Astrocyte of the spinal cord (primary cell): Measurements from ENCODE around the gene CPLX1.
A peak's percentile ranks its signal among the peaks of the same experiment; 100 is the strongest.
"Not testable (repeated sequence)": the region's sequence is repeated elsewhere in the genome, so short reads cannot be mapped to it uniquely, and the experiment has no call there.

ENCODE experiments used
- DNase-seq: peaks from one replicate; pipeline ENCODE4 v3.0.0; 2011; ENCODE audit warnings: low read depth, low spot score
- H3K4me3 ChIP-seq: 2 replicates; pipeline ENCODE4 v1.5.1; 2011; ENCODE audit warnings: low read depth, mild to moderate bottlenecking, low read length, moderate library complexity
- in situ Hi-C: cut with HindIII; loops from 2 replicates; pipeline ENCODE4 v1.10.0; 2017; ENCODE audit warnings: low sequenced_read_pairs
- TF ChIP-seq, protein P1 (sequence below): IDR thresholded peaks from 2 replicates; pipeline ENCODE4 v1.5.1; 2012; ENCODE audit warnings: low read depth, mild to moderate bottlenecking, low read length, inconsistent platforms

The CPLX1 gene

DNA sequence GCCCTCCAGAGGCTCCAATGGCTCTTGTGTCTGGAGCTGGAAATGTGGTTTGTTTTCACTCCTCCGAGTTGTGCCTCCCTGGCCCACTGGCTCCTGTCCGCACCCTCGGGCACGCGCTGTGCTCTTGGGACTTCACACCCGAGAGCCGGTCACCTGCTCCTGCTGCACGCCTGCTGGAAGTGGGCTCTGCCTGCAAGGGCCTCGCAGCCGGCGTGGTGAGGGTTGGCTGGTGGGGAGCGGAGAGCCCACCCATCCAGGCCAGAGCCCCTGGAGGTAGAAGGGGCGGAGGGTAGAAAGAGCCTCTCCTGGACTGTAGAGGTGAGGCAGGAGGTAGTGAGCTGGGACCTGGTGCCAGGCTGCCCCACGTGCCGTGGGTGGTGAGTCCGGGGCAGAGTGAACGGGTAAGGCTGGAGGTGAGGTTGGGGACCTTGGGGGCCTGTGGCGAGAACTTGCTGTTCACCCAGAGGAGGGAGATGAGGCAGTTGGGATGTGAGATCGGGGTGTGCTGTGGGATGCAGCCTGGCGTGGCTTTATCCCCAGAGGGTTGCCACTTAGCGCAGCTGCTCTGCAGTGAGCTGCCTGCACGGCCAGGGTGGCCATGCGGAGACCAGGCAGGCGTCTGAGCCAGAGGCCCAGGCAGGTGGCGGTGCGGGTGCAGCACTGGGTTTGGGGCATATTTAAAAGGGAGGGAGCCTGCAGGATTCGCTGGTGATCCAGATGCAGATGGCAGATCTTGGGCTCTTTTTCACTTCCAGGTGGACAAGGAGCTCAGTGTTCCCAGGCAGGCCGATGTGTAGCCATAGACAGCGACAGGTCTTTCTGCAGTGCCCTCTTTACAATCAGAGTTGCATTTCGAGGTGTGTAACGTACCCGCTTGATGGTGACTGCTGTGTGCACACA, 71.5 kb downstream of the CPLX1 start:
- TF ChIP-seq, protein P1, sequence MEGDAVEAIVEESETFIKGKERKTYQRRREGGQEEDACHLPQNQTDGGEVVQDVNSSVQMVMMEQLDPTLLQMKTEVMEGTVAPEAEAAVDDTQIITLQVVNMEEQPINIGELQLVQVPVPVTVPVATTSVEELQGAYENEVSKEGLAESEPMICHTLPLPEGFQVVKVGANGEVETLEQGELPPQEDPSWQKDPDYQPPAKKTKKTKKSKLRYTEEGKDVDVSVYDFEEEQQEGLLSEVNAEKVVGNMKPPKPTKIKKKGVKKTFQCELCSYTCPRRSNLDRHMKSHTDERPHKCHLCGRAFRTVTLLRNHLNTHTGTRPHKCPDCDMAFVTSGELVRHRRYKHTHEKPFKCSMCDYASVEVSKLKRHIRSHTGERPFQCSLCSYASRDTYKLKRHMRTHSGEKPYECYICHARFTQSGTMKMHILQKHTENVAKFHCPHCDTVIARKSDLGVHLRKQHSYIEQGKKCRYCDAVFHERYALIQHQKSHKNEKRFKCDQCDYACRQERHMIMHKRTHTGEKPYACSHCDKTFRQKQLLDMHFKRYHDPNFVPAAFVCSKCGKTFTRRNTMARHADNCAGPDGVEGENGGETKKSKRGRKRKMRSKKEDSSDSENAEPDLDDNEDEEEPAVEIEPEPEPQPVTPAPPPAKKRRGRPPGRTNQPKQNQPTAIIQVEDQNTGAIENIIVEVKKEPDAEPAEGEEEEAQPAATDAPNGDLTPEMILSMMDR, result no peak
- in situ Hi-C loops, result no loop called here
- no peak overlapping the region for H3K4me3 ChIP-seq
- DNase-seq, result no peak

DNA sequence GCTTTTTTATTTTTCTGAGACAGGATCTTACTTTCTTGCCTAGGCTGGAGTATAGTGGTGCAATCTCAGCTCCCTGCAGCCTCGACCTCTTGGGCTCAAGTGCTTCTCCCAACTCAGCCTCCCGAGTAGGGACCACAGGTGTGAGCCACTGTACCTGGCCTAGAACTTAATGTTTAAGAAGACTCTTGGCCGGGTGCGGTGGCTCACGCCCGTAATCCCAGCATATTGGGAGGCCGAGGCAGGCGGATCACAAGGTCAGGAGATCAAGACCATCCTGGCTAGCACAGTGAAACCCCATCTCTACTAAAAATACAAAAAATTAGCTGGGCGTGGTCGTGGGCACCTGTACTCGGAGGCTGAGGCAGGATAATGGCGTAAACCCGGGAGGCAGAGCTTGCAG, 72.7 kb downstream of the CPLX1 start:
- H3K4me3 ChIP-seq, DNase-seq, in situ Hi-C loops: not testable (repeated sequence)

DNA sequence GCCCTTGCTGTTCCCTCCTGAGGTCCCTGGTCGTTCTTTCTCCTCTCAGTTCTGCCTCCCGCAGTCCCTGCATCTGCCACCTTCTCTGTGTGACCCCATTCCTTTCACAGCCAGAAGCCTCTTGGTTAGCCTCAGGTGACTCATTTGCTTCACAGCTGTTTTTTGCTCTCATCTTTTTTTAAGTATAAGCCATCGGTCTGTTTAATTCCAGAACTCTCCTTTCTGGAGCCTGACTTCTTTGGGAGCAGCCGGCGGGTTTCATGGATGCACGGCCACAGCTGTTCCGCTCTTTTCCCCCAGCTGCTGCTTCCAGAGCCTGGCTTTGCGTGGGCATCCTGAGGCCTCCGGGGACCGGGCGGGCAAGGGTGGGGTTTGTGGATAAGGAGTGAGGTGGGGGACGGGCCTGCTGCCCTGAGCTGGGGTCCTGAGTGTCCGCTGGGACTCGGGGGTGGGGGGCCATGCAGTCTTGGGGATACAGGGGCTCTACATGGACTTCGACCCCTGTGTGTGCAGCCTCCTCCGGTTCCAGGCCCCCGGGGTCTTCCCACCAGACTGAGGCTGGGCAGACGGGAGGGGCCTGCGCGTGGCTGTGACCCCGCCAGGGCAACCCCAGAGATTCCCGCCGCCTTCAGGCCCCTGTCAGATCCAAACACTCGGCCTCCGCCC, 73.6 kb downstream of the CPLX1 start:
- in situ Hi-C loops, result no loop called here
- H3K4me3 ChIP-seq, result no peak overlapping the region
- DNase-seq, result peak; percentile 44
- TF ChIP-seq, protein P1, result no peak

DNA sequence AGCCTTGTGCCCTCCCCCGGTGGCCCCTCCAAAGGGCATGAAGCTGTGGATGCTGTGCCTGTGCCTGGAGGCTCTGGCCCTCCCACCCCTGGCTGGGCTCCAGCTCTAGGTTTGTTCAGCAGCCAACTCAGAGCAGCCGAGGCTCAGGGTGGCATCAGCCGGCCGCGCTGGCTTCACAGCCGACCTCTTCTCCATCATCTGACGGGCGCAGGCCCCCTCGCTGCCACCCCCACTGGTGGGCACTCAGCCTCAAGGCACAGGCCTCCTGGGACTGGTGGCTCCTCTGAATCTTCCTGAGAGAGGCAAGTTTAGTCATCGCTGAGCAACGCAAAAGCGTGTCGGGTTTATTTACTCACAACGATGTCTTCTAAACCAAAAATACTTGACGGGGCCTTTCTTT, 74.3 kb downstream of the CPLX1 start:
- TF ChIP-seq, protein P1, result no peak
- in situ Hi-C loops, result no loop called here
- peak; percentile 46 for DNase-seq
- H3K4me3 ChIP-seq, result no peak overlapping the region

DNA sequence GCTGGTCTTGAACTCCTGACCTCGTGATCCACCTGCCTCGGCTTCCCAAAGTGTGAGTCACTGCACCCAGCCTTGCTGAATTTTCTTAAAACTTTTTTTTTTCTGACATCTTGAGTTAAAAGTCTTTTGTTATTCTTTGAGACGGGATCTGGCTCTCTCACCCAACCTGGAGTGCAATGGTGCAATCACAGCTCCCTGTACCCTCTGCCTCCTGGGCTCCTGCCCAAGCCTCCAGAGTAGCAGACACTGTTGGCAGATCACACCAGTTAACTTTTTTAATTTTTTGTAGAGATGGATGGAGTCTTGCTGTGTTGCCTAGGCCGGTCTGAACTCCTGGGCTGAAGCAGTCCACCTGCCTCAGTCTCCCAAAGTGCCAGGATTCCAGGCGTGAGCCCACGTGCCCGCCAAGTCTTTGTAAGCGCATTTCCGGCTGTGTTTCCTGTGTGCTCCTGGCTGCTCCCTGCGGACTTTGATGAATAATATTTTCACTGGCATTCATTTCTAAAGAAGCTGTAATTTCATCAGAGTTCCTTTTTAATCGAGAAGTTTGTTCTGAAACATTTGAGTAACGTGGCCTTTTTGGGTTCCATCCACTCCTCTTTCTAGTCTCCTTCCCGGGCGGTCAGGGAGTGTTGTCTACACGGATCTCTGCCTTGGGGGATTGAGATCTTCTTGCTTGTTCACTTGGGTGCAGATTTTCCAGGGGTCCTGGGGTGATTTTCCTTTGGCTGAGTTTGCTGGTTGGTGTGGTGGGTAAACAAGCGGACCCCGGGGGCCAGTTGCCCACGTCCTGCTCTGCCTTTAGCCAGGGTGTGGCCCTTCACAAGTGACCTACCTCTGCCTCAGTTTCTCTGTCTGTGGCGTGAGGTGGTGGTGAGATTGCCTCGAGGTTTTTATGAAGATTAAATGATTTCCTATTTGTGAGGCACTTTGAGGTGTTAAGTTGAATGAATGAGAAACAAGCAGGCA, 75.9 kb downstream of the CPLX1 start:
- H3K4me3 ChIP-seq, result no peak overlapping the region
- DNase-seq, result peak; percentile 77
- TF ChIP-seq, protein P1, result no peak
- in situ Hi-C loops, result no loop called here

DNA sequence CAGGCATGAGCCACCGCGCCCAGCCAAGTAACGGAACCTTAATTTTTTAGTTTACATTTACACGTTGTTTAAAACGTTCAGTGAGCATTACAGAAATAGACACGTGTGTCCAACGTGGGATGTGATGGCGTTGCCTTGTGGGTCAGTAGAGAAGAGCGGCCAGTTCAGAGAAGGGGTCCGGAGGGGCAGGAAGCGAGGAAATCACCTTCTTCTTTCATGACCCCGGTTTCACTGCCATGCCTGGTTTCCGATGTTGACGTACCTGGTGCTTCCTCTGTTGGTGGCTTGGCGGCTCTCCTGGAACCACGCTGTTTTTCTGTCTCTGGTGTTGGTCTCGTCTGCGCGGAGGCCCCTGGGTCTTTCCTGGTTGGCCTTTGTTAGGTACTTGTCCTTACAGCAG, 77.5 kb downstream of the CPLX1 start:
- TF ChIP-seq, protein P1, result no peak
- no peak for DNase-seq
- in situ Hi-C loops, result no loop called here

More for the DNA sequence above, 77.5 kb downstream of the CPLX1 start:
- H3K4me3 ChIP-seq, result no peak overlapping the region
